ENCODE data around the gene MOSPD3. TPM values are rescaled to one million over a fixed set of nuclear protein-coding genes. Genes with fewer than 3 reads are reported as not detected.

MOSPD3 gene
- total and polyA plus RNA-seq, 2 donors (not counting 3 experiments of a cell fraction or from before 2014, with no cell fraction given), result 24.4 to 40.7 TPM

- no peak overlapping the region for H2AFZ ChIP-seq (ENCODE audit: low read depth, low read length)
- no TSS peak for BruUV-seq (replicated peaks)
- peaks cover 21% of the 10 kb centered on the region for H3K4me1 ChIP-seq (ENCODE audit: control insufficient read depth, extremely low read depth, insufficient read depth, low read length)
- CTCF ChIA-PET, result interaction anchor here (1.0 kb wide), 1 partner anchor 19 kb away, joined by 3 read pairs; no protein-coding TSS in a partner anchor
- no peaks in the 10 kb centered on the region for H3K9me3 ChIP-seq (replicated peaks; ENCODE audit: control insufficient read depth, insufficient read depth, low read length)
- no peak for DNase-seq (ENCODE audit: low read depth, low spot score)
- intact Hi-C loops (cut with micrococcal nuclease), result no loop called here
- H3K27me3 ChIP-seq (ENCODE audit: control insufficient read depth in 2 of 2, insufficient read depth in 2 of 2, low read length in 2 of 2), result no peaks in the 10 kb centered on the region
- H3K4me3 ChIP-seq (replicated peaks in 1 of 3; ENCODE audit: insufficient read depth in 1 of 3, low read depth in 1 of 3, low read length in 3 of 3), result no peak overlapping the region
- no peak for FAIRE-seq
- TF ChIP-seq POLR2AphosphoS5 (IDR thresholded peaks at IDR 0.05; ENCODE audit: insufficient read depth, low read depth, low read length) (no peak), EZH2 (IDR thresholded peaks at IDR 0.05; ENCODE audit: borderline replicate concordance, low read depth, low read length, severe bottlenecking) (no peak), MAX (IDR thresholded peaks at IDR 0.05; ENCODE audit: insufficient read depth, insufficient read length) (no peak), POLR2A (IDR thresholded peaks at IDR 0.05; ENCODE audit: low read depth, low read length) (no peak), CTCF (IDR thresholded peaks at IDR 0.05; ENCODE audit: extremely low read depth in 1 of 2, insufficient read depth in 1 of 2, low read depth in 1 of 2, low read length in 2 of 2) (no peak)
- no peaks in the 10 kb centered on the region for H4K20me1 ChIP-seq (replicated peaks; ENCODE audit: control insufficient read depth, extremely low read depth, insufficient read depth, low read length)
- no peaks in the 10 kb centered on the region for H3K79me2 ChIP-seq (ENCODE audit: control insufficient read depth, insufficient read depth, low read length)
- POLR2A ChIA-PET, result no interaction called here
- dilution Hi-C loops (cut with MboI; ENCODE audit: extremely low pct_ligation_motif_present, low sequenced_read_pairs), result no loop called here
- H3K4me2 ChIP-seq (ENCODE audit: insufficient read depth, low read length), result no peak overlapping the region
- no peak overlapping the region for H3K9ac ChIP-seq (replicated peaks; ENCODE audit: extremely low read depth, insufficient read depth, low read length)
- no peaks in the 10 kb centered on the region for H3K36me3 ChIP-seq (ENCODE audit: control insufficient read depth in 2 of 2, extremely low read depth in 1 of 2, insufficient read depth in 2 of 2, low read length in 2 of 2)
- H3K9me1 ChIP-seq (replicated peaks; ENCODE audit: control insufficient read depth, extremely low read depth, insufficient read depth, low read length), result no peaks in the 10 kb centered on the region
- no peak overlapping the region for H3K27ac ChIP-seq (ENCODE audit: insufficient read depth, low read depth, low read length)
Observed at GRCh38 chr7:100609958-100610357, 2.4 kb upstream of the MOSPD3 start.

Measured in endothelial cell of umbilical vein (primary cell).